Thymus (tissue), 11 donors: Measurements from ENCODE around the gene TNXB. TPM values are rescaled to one million over a fixed set of nuclear protein-coding genes. Genes with fewer than 3 reads are reported as not detected.
"Not testable (repeated sequence)": the region's sequence is repeated elsewhere in the genome, so short reads cannot be mapped to it uniquely, and the experiment has no call there.

Source experiments
- DNase-seq, 9 donors: peaks; one replicate each; pipeline ENCODE4 v3.0.0-alpha.2; 2013; ENCODE audit warnings: low spot score in 9 of 9, low read depth in 6 of 9, missing footprints in 1 of 9
- H3K27ac ChIP-seq, 2 donors: one replicate each; pipeline ENCODE4 v1.5.1; 2013; ENCODE audit warnings: control low read depth in 1 of 2, low read depth in 1 of 2, low read length in 1 of 2, mild to moderate bottlenecking in 1 of 2, moderate library complexity in 1 of 2
- H3K27me3 ChIP-seq, 2 donors: one replicate each; pipeline ENCODE4 v1.5.1; 2013; ENCODE audit warnings: low read length in 1 of 2; ENCODE audit not compliant: control insufficient read depth in 2 of 2, insufficient read depth in 1 of 2
- H3K36me3 ChIP-seq, 2 donors: one replicate each; pipeline ENCODE4 v1.5.1; 2013; ENCODE audit warnings: low read length in 1 of 2, mild to moderate bottlenecking in 1 of 2, moderate library complexity in 1 of 2; ENCODE audit not compliant: control insufficient read depth in 2 of 2, insufficient read depth in 2 of 2
- H3K4me1 ChIP-seq, 2 donors: one replicate each; pipeline ENCODE4 v1.5.1; 2013; ENCODE audit warnings: low read length in 2 of 2; ENCODE audit not compliant: control insufficient read depth in 2 of 2, insufficient read depth in 2 of 2
- H3K4me3 ChIP-seq, 2 donors: one replicate each; pipeline ENCODE4 v1.5.1; 2013; ENCODE audit warnings: low read length in 2 of 2, control low read depth in 1 of 2, mild to moderate bottlenecking in 1 of 2
- H3K9me3 ChIP-seq, 2 donors: one replicate each; pipeline ENCODE4 v1.5.1; 2013; ENCODE audit warnings: low read length in 1 of 2, mild to moderate bottlenecking in 1 of 2; ENCODE audit not compliant: control insufficient read depth in 2 of 2, insufficient read depth in 1 of 2
- WGBS: extraction: QIAGEN DNeasy Blood & Tissue Kit; methylation state at CpG from one replicate; pipeline ENCODE4 v1.1.7; 2013; 5-methylcytosine and 5-hydroxymethylcytosine counted together
- polyA plus RNA-seq: library from polyadenylated mRNA; stranded (reverse); fragments of 200-250 nt; gene quantifications from one replicate; pipeline ENCODE4 v1.2.3, GENCODE V29; 2013
- total RNA-seq: library from RNA; stranded (reverse); fragments of 120-200 nt; gene quantifications from one replicate; pipeline ENCODE4 v1.2.4, GENCODE V29; 2013
- donor health status: healthy.

The TNXB gene
- total and polyA plus RNA-seq, 2 donors: 2.1 to 8.3 TPM

GRCh38 chr6:32049149-32049548 lies 60.0 kb downstream of the TNXB start:
- H3K9me3 ChIP-seq, H3K4me3 ChIP-seq, H3K4me1 ChIP-seq, H3K27ac ChIP-seq, H3K27me3 ChIP-seq, H3K36me3 ChIP-seq, DNase-seq: not testable (repeated sequence)
- 97% methylated on average over 21 of the region's 21 CpGs for WGBS

DNA sequence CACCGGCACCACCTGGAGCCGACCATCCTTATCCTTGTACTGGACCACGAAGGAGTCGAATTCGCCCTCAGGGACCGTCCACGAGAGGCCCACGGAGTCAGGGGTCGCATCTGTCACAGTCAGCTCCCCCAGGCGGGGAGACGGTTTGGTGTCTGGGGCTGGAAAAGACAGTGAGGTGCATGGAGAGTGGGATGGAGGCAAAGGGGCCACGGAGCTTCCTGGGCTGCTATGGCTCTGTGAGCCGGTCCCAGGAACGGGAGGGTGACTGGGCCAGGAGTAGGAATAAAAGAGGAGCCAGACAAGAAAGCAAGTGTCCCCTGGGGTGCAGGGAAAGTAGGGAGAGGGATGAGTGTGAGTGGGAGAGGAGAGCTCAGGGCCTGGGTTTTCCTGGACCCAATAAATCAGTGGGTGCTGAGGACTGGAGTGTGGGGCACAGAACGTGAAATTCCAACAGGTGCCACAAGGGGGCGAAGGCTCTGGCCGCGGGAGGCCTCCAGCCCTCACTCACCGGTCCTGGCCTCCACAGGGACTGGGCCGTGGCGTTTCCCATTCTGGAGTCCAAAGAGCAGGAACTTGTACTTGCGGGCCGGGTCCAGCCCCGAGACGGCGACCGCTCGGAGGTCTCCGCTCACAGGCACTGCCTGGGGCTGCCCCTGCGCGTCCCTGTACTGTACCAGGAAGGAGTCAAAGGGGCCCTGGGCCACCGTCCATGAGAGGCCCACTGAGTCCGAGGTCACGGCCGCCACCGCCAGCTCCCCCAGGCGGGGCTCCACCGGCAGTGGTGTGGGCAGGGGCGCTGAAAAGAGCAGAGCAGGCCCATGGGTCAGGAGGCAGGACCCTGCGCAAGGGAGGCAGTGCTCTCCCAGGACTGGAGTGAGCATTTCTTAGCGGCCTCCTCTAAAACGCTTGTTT lies 61.0 kb downstream of the TNXB start:
- no peaks in the 10 kb centered on the region for H3K36me3 ChIP-seq
- peak in 8 of 9 donors; percentile 11 to 62 (median 24) for DNase-seq
- no peaks in the 10 kb centered on the region for H3K9me3 ChIP-seq
- H3K4me3 ChIP-seq: no peak overlapping the region
- no peaks in the 10 kb centered on the region for H3K4me1 ChIP-seq
- WGBS: 58% methylated on average over 42 of the region's 42 CpGs
- peaks cover 0 to 3% of the 10 kb centered on the region in 2 donors for H3K27me3 ChIP-seq
- no peak overlapping the region for H3K27ac ChIP-seq

- H3K9me3 ChIP-seq: no peaks in the 10 kb centered on the region
- 87% methylated on average over 6 of the region's 6 CpGs for WGBS
- H3K4me3 ChIP-seq: no peak overlapping the region
- H3K4me1 ChIP-seq: no peaks in the 10 kb centered on the region
- DNase-seq: no peak
- no peak overlapping the region for H3K27ac ChIP-seq
- H3K27me3 ChIP-seq: peaks cover 0 to 3% of the 10 kb centered on the region in 2 donors
- H3K36me3 ChIP-seq: no peaks in the 10 kb centered on the region
Measured at GRCh38 chr6:32047539-32047854, 61.6 kb downstream of the TNXB start.

DNA sequence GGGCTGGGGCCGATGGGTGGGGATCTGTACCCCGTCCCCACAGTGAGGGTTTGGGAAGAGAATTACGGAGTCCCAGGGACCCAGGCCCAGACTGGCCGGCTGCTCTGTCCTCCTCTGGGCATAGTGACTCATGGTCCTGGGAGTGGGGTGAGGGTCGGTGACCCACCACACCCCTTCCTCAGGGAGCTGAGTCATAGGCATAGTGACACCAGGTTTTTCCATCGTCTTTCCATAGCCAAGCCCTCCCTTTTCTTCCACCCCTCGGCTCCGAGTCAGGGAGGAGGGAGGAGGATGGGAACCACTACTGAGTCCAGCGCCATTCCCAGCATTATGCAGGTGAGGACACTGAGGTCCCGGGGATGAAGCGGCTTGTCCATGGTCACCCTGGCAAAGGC lies 62.1 kb downstream of the TNXB start:
- peaks cover 0 to 3% of the 10 kb centered on the region in 2 donors for H3K27me3 ChIP-seq
- H3K4me1 ChIP-seq: no peaks in the 10 kb centered on the region
- DNase-seq: no peak
- H3K27ac ChIP-seq: no peak overlapping the region
- H3K4me3 ChIP-seq: no peak overlapping the region
- H3K36me3 ChIP-seq: no peaks in the 10 kb centered on the region
- no peaks in the 10 kb centered on the region for H3K9me3 ChIP-seq
- 92% methylated on average over 11 of the region's 11 CpGs for WGBS

DNA sequence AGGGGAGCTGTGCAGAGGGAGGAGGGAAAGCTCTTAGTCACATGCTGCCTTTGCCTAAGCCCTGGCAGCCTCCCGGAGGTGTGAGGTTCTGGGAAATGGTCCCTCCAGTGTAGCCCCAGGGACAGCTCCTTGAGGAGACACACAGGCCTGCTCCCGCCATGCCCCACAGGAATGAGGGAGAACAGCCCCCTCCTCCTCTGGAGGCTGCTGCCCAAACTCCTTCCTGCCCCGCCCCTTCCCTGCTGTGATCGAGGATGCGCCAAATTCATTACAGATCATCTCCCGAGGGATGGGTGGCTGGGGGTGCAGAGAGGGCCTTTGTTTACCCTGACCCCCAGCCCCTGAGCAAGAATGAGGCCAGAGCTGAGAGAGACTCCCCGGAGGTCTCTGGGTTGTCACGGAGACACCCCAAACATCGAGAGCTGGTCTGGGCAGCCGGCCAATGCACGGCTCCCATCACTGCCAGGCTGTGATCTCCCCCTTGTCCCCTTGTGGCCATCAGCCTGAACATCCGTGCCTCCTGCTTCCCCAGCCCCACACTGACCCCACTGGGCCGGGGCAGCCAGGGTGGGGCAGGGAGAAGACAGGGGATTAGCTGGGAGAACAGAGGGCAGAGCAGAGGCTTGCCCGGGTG lies 62.6 kb downstream of the TNXB start:
- WGBS: 83% methylated on average over 14 of the region's 14 CpGs
- H3K4me1 ChIP-seq: no peaks in the 10 kb centered on the region
- H3K36me3 ChIP-seq: no peaks in the 10 kb centered on the region
- DNase-seq: no peak
- no peak overlapping the region for H3K27ac ChIP-seq
- H3K4me3 ChIP-seq: no peak overlapping the region
- H3K9me3 ChIP-seq: no peaks in the 10 kb centered on the region
- peaks cover 0 to 3% of the 10 kb centered on the region in 2 donors for H3K27me3 ChIP-seq

- Histone ChIP-seq H3K4me1 (no peaks in the 10 kb centered on the region), H3K27me3 (peaks cover 0 to 3% of the 10 kb centered on the region in 2 donors), H3K27ac (peak overlapping the region in 1 of 2 donors; percentile 26), H3K36me3 (no peaks in the 10 kb centered on the region), H3K4me3 (no peak overlapping the region), H3K9me3 (no peaks in the 10 kb centered on the region)
- 92% methylated on average over 22 of the region's 22 CpGs for WGBS
- DNase-seq: no peak
Measured at GRCh38 chr6:32045811-32046449, 63.2 kb downstream of the TNXB start.

GRCh38 chr6:32044916-32045315 lies 64.2 kb downstream of the TNXB start:
- not testable (repeated sequence) for H3K36me3 ChIP-seq, H3K4me1 ChIP-seq, H3K27me3 ChIP-seq, H3K4me3 ChIP-seq, DNase-seq, H3K27ac ChIP-seq, H3K9me3 ChIP-seq
- WGBS: 96% methylated on average over 13 of the region's 18 CpGs

DNA sequence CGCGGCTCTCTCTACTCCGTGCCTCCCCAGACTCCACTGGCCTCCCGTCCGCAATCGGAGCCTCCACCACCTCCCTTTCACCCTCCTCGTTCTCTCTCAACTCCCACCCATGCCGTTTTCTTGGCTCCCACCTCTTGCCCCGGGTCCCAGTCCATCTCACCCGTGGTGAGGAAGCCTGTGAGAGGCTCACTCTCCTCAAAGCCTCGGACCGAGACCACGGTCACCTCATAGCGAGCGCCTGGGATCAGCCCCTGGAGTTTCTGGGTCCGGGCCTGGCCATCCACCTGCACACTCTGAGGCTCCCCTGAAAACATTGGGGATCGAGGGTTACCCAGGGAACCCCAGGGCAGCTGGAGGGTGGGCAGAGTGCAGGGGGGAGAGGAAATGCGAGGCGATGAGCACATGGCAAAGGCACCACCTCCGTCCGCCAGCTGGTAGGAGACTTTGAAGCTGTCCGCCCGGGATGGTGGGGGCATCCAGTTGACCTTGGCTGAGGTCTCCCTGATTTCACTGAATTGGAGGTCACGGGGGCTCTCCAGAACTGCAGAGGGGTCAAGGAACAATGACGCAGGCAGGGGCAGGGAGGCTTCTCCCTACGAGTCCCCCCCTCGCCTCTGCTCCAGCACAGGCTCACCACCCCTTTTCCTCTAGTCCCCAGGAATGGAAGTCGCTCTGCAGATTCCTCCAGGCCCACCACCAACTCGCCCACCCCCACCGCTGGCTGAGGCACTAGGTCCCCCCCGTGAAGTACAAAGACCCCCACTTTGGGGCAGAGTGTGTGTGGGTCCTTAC lies 65.4 kb downstream of the TNXB start:
- not testable (repeated sequence) for H3K4me1 ChIP-seq, H3K9me3 ChIP-seq, DNase-seq, H3K4me3 ChIP-seq, H3K27me3 ChIP-seq, H3K27ac ChIP-seq, H3K36me3 ChIP-seq
- WGBS: 96% methylated on average over 18 of the region's 31 CpGs
